ENCODE data around the gene SPON1.
"Not testable (repeated sequence)": the region's sequence is repeated elsewhere in the genome, so short reads cannot be mapped to it uniquely, and the experiment has no call there.

The SPON1 gene

GRCh38 chr11:13974631-13975030, 12.1 kb downstream of the SPON1 start:
- Histone ChIP-seq H3K27ac (ENCODE audit: low read length) (no peak overlapping the region), H3K9ac (ENCODE audit: low read length) (no peak overlapping the region), H3K4me2 (ENCODE audit: low read depth, low read length) (no peak overlapping the region), H3F3A (ENCODE audit: insufficient read depth, low read length) (no peaks in the 10 kb centered on the region), H3K79me2 (ENCODE audit: low read length) (no peaks in the 10 kb centered on the region), H3K36me3 (replicated peaks; ENCODE audit: insufficient read depth, low read length) (no peaks in the 10 kb centered on the region), H4K20me1 (ENCODE audit: insufficient read depth, low read length) (no peaks in the 10 kb centered on the region), H3K9me2 (replicated peaks; ENCODE audit: insufficient read depth, low read length) (no peaks in the 10 kb centered on the region), H3K27me3 (replicated peaks; ENCODE audit: insufficient read depth, low read length) (no peaks in the 10 kb centered on the region), H3K4me3 (ENCODE audit: low read length) (no peak overlapping the region), H2AFZ (ENCODE audit: low read length) (no peak overlapping the region), H3K4me1 (ENCODE audit: low read length) (no peaks in the 10 kb centered on the region), H3K9me3 (replicated peaks; ENCODE audit: insufficient read depth, low read length) (no peaks in the 10 kb centered on the region)
- no peak for DNase-seq
- TF ChIP-seq EZH2phosphoT487 (IDR thresholded peaks at IDR 0.05; ENCODE audit: low read length): no peak
- TF ChIP-seq CTCF (IDR thresholded peaks at IDR 0.05; ENCODE audit: low read length): no peak
- no peak for TF ChIP-seq EZH2 (optimal IDR thresholded peaks at IDR 0.05; ENCODE audit: low read depth, low read length)

GRCh38 chr11:13983081-13983751, 20.7 kb downstream of the SPON1 start:
- Histone ChIP-seq H3K79me2 (ENCODE audit: low read length) (no peaks in the 10 kb centered on the region), H3K4me3 (ENCODE audit: low read length) (no peak overlapping the region), H3K36me3 (replicated peaks; ENCODE audit: insufficient read depth, low read length) (no peaks in the 10 kb centered on the region), H3K9me3 (replicated peaks; ENCODE audit: insufficient read depth, low read length) (no peaks in the 10 kb centered on the region), H3K9me2 (replicated peaks; ENCODE audit: insufficient read depth, low read length) (no peaks in the 10 kb centered on the region), H3F3A (ENCODE audit: insufficient read depth, low read length) (no peaks in the 10 kb centered on the region), H3K4me2 (ENCODE audit: low read depth, low read length) (no peak overlapping the region), H3K27me3 (replicated peaks; ENCODE audit: insufficient read depth, low read length) (no peaks in the 10 kb centered on the region), H4K20me1 (ENCODE audit: insufficient read depth, low read length) (no peaks in the 10 kb centered on the region), H2AFZ (ENCODE audit: low read length) (no peak overlapping the region), H3K27ac (ENCODE audit: low read length) (no peak overlapping the region), H3K9ac (ENCODE audit: low read length) (no peak overlapping the region), H3K4me1 (ENCODE audit: low read length) (no peaks in the 10 kb centered on the region)
- DNase-seq: no peak
- no peak for TF ChIP-seq EZH2 (optimal IDR thresholded peaks at IDR 0.05; ENCODE audit: low read depth, low read length)
- no peak for TF ChIP-seq EZH2phosphoT487 (IDR thresholded peaks at IDR 0.05; ENCODE audit: low read length)
- no peak for TF ChIP-seq CTCF (IDR thresholded peaks at IDR 0.05; ENCODE audit: low read length)

GRCh38 chr11:13984616-13985450, 22.3 kb downstream of the SPON1 start:
- H3K9me3 ChIP-seq (replicated peaks; ENCODE audit: insufficient read depth, low read length): no peaks in the 10 kb centered on the region
- H3K4me1 ChIP-seq (ENCODE audit: low read length): no peaks in the 10 kb centered on the region
- no peak for DNase-seq
- TF ChIP-seq CTCF (IDR thresholded peaks at IDR 0.05; ENCODE audit: low read length): no peak
- TF ChIP-seq EZH2phosphoT487 (IDR thresholded peaks at IDR 0.05; ENCODE audit: low read length): no peak
- H3K9ac ChIP-seq (ENCODE audit: low read length): no peak overlapping the region
- H4K20me1 ChIP-seq (ENCODE audit: insufficient read depth, low read length): no peaks in the 10 kb centered on the region
- H3K27ac ChIP-seq (ENCODE audit: low read length): no peak overlapping the region
- no peak overlapping the region for H3K4me3 ChIP-seq (ENCODE audit: low read length)
- no peaks in the 10 kb centered on the region for H3K9me2 ChIP-seq (replicated peaks; ENCODE audit: insufficient read depth, low read length)
- H3K27me3 ChIP-seq (replicated peaks; ENCODE audit: insufficient read depth, low read length): no peaks in the 10 kb centered on the region
- no peak overlapping the region for H2AFZ ChIP-seq (ENCODE audit: low read length)
- H3K36me3 ChIP-seq (replicated peaks; ENCODE audit: insufficient read depth, low read length): no peaks in the 10 kb centered on the region
- H3K4me2 ChIP-seq (ENCODE audit: low read depth, low read length): no peak overlapping the region
- H3K79me2 ChIP-seq (ENCODE audit: low read length): no peaks in the 10 kb centered on the region
- no peaks in the 10 kb centered on the region for H3F3A ChIP-seq (ENCODE audit: insufficient read depth, low read length)

- not testable (repeated sequence) for H3K27ac ChIP-seq (ENCODE audit: low read length); DNase-seq; H3K9me3 ChIP-seq (replicated peaks; ENCODE audit: insufficient read depth, low read length); H2AFZ ChIP-seq (ENCODE audit: low read length); H3K27me3 ChIP-seq (replicated peaks; ENCODE audit: insufficient read depth, low read length); H3K79me2 ChIP-seq (ENCODE audit: low read length); H3K4me1 ChIP-seq (ENCODE audit: low read length); H3K4me2 ChIP-seq (ENCODE audit: low read depth, low read length); H3K9me2 ChIP-seq (replicated peaks; ENCODE audit: insufficient read depth, low read length); H3K9ac ChIP-seq (ENCODE audit: low read length); H4K20me1 ChIP-seq (ENCODE audit: insufficient read depth, low read length); H3F3A ChIP-seq (ENCODE audit: insufficient read depth, low read length); H3K4me3 ChIP-seq (ENCODE audit: low read length); H3K36me3 ChIP-seq (replicated peaks; ENCODE audit: insufficient read depth, low read length)
Observed at GRCh38 chr11:13986695-13987094, 24.2 kb downstream of the SPON1 start.

GRCh38 chr11:13992158-13992856, 29.8 kb downstream of the SPON1 start:
- H3K27ac ChIP-seq (ENCODE audit: low read length); H2AFZ ChIP-seq (ENCODE audit: low read length): not testable (repeated sequence)

More at GRCh38 chr11:13992158-13992856, 29.8 kb downstream of the SPON1 start:
- DNase-seq; H3K4me3 ChIP-seq (ENCODE audit: low read length); H3K4me1 ChIP-seq (ENCODE audit: low read length); H3K27me3 ChIP-seq (replicated peaks; ENCODE audit: insufficient read depth, low read length); H3K4me2 ChIP-seq (ENCODE audit: low read depth, low read length); H3K79me2 ChIP-seq (ENCODE audit: low read length); H3F3A ChIP-seq (ENCODE audit: insufficient read depth, low read length); H3K9me3 ChIP-seq (replicated peaks; ENCODE audit: insufficient read depth, low read length); H3K9me2 ChIP-seq (replicated peaks; ENCODE audit: insufficient read depth, low read length); H3K36me3 ChIP-seq (replicated peaks; ENCODE audit: insufficient read depth, low read length); H4K20me1 ChIP-seq (ENCODE audit: insufficient read depth, low read length); H3K9ac ChIP-seq (ENCODE audit: low read length): not testable (repeated sequence)
